ENCODE results near the gene BPTF. TPM values are rescaled to one million over a fixed set of nuclear protein-coding genes. Genes with fewer than 3 reads are reported as not detected.

BPTF gene
- total and polyA plus RNA-seq, 2 of the 13 experiments (the other 11 are each of a cell fraction or from before 2014, with no cell fraction given) = 43.5 to 66.1 TPM

GRCh38 chr17:67824735-67825626 is at the start of gene BPTF (continued):
- TF ChIP-seq HOMEZ (CRISPR knock-in tag; IDR thresholded peaks at IDR 0.05; ENCODE audit: low read depth) (peak; percentile 71; the same call in 1 of the 2 replicates), ZNF768 (CRISPR knock-in tag; IDR thresholded peaks at IDR 0.05) (peak; percentile 75; the same call in 1 of the 2 replicates), NR2F6 (IDR thresholded peaks at IDR 0.05) (no peak), NR2F6 (CRISPR knock-in tag; IDR thresholded peaks at IDR 0.05) (0 out of 2 replicates have a peak, but pooled peaks have one; percentile 17), ZSCAN21 (CRISPR knock-in tag; IDR thresholded peaks at IDR 0.05; ENCODE audit: borderline replicate concordance) (peak; percentile 96), SKIL (CRISPR knock-in tag; IDR thresholded peaks at IDR 0.05; ENCODE audit: borderline replicate concordance) (peak; percentile 46; the same call in 1 of the 2 replicates), ISL2 (CRISPR knock-in tag; IDR thresholded peaks at IDR 0.05) (peak; percentile 39), GMEB2 (CRISPR knock-in tag; IDR thresholded peaks at IDR 0.05; ENCODE audit: low read depth) (peak; percentile 69), TGIF2 (CRISPR knock-in tag; IDR thresholded peaks at IDR 0.05) (peak; percentile 67; the same call in 1 of the 2 replicates), ZKSCAN5 (CRISPR knock-in tag; IDR thresholded peaks at IDR 0.05) (no peak), YY1 (IDR thresholded peaks at IDR 0.05; ENCODE audit: insufficient read depth, insufficient replicate concordance, low read depth, low read length) (peak; percentile 96), RFXAP (CRISPR knock-in tag; IDR thresholded peaks at IDR 0.05; ENCODE audit: borderline replicate concordance) (peak; percentile 66; the same call in 1 of the 2 replicates), ZNF670 (CRISPR knock-in tag; IDR thresholded peaks at IDR 0.05; ENCODE audit: borderline replicate concordance) (peak; percentile 77; the same call in 1 of the 2 replicates), ZBTB38 (CRISPR knock-in tag; IDR thresholded peaks at IDR 0.05) (peak; percentile 78; the same call in 1 of the 2 replicates), RARA (CRISPR knock-in tag; IDR thresholded peaks at IDR 0.05) (peak; percentile 58), MBD4 (IDR thresholded peaks at IDR 0.05; ENCODE audit: borderline replicate concordance, low read length) (no peak), TFE3 (CRISPR knock-in tag; IDR thresholded peaks at IDR 0.05) (peak; percentile 93), ZSCAN30 (CRISPR knock-in tag; IDR thresholded peaks at IDR 0.05) (no peak), THAP11 (CRISPR knock-in tag; IDR thresholded peaks at IDR 0.05) (peak; percentile 74), ZNF619 (CRISPR knock-in tag; IDR thresholded peaks at IDR 0.05) (0 out of 2 replicates have a peak, but pooled peaks have one; percentile 53), KLF16 (CRISPR knock-in tag; IDR thresholded peaks at IDR 0.05) (peak in 1 of 2 experiments; percentile 60; a peak in 2 of 4 replicates), TRIM22 (IDR thresholded peaks at IDR 0.05) (no peak)

Data from HepG2 (cell line).